OCI-LY7 (cell line): ENCODE results near the gene LSM4. TPM values are rescaled to one million over a fixed set of nuclear protein-coding genes. Genes with fewer than 3 reads are reported as not detected.
A peak's percentile ranks its signal among the peaks of the same experiment; 100 is the strongest.

ENCODE experiments used
- BruUV-seq: library from RNA; stranded (reverse); fragments of 400-500 nt; replicated peaks from 2 replicates; lab custom pipeline; 2021; lab: Mats Ljungman, UMichigan
- CTCF ChIA-PET: fragments of 300-600 bp; sonication (Branson Sonifier 250); formaldehyde crosslinking; loops from one replicate; lab custom pipeline; 2022; ENCODE audit warnings: antibody characterized with exemption; ENCODE audit not compliant: unreplicated experiment; lab: Charles Lee
- POLR2A ChIA-PET: fragments of 300-600 bp; sonication (Branson Sonifier 250); formaldehyde crosslinking; loops from one replicate; lab custom pipeline; 2022; ENCODE audit warnings: antibody characterized with exemption; lab: Charles Lee
- DNase-seq: peaks from one replicate; pipeline ENCODE4 v3.0.0-alpha.2; 2015; ENCODE audit warnings: low spot score
- H2AFZ ChIP-seq: fragments of 200-600 bp; sonication (generic), shearing (Covaris generic); 2 replicates; pipeline ENCODE4 v1.6.1; 2014; ENCODE audit warnings: mild to moderate bottlenecking, antibody characterized with exemption, low read length, moderate library complexity
- H3K27ac ChIP-seq: fragments of 200-600 bp; sonication (generic); 2 replicates; pipeline ENCODE4 v1.5.1; 2014; ENCODE audit warnings: mixed run types, low read depth, mild to moderate bottlenecking, moderate library complexity, low read length, inconsistent platforms; ENCODE audit not compliant: poor library complexity, severe bottlenecking
- H3K36me3 ChIP-seq: fragments of 200-600 bp; sonication (generic); 2 replicates; pipeline ENCODE4 v1.6.1; 2014; ENCODE audit warnings: mild to moderate bottlenecking, antibody characterized with exemption, low read length, moderate library complexity, mixed read lengths; ENCODE audit not compliant: insufficient read depth
- H3K4me1 ChIP-seq: fragments of 200-600 bp; sonication (generic); 2 replicates; pipeline ENCODE4 v1.5.1; 2014; ENCODE audit warnings: mild to moderate bottlenecking, low read length; ENCODE audit not compliant: insufficient read depth, poor library complexity, severe bottlenecking
- H3K4me2 ChIP-seq: fragments of 200-600 bp; sonication (generic); 2 replicates; pipeline ENCODE4 v1.6.1; 2014; ENCODE audit warnings: mild to moderate bottlenecking, low read length
- H3K4me3 ChIP-seq: fragments of 200-600 bp; sonication (generic); 2 replicates; pipeline ENCODE4 v1.5.1; 2014; ENCODE audit warnings: mild to moderate bottlenecking, low read depth, low read length; ENCODE audit not compliant: poor library complexity, severe bottlenecking
- H3K79me2 ChIP-seq: fragments of 200-600 bp; sonication (generic); 2 replicates; pipeline ENCODE4 v1.6.1; 2016; ENCODE audit warnings: low read depth, mild to moderate bottlenecking, low read length, moderate library complexity, mixed read lengths; ENCODE audit not compliant: insufficient read depth
- H3K9me2 ChIP-seq: fragments of 200-600 bp; sonication (generic); 2 replicates; pipeline ENCODE4 v1.6.1; 2016; ENCODE audit warnings: mild to moderate bottlenecking, low read length, mixed read lengths; ENCODE audit not compliant: insufficient read depth
- H3K9me3 ChIP-seq: fragments of 200-600 bp; sonication (generic); 2 replicates; pipeline ENCODE4 v1.6.1; 2014; ENCODE audit warnings: mild to moderate bottlenecking, mixed run types, low read length, mixed read lengths
- H4K20me1 ChIP-seq: fragments of 200-600 bp; sonication (generic); 2 replicates; pipeline ENCODE4 v1.6.1; 2014; ENCODE audit warnings: mild to moderate bottlenecking, antibody characterized with exemption, low read length, moderate library complexity, mixed read lengths; ENCODE audit not compliant: insufficient read depth
- CTCF ChIP-seq: fragments of 200-600 bp; sonication (generic); conservative IDR thresholded peaks from 2 replicates; pipeline ENCODE4 v1.5.1; 2014; ENCODE audit warnings: mild to moderate bottlenecking, antibody characterized with exemption, low read length, moderate library complexity, mixed read lengths
- EZH2phosphoT487 ChIP-seq: fragments of 200-600 bp; sonication (generic); IDR thresholded peaks from 2 replicates; pipeline ENCODE4 v1.6.1; 2018; ENCODE audit warnings: low read depth, borderline replicate concordance, mild to moderate bottlenecking, mixed run types, antibody characterized with exemption, low read length, moderate library complexity, mixed read lengths
- intact Hi-C: fragments of 100-400 bp; cut with micrococcal nuclease; formaldehyde crosslinking; loops from one replicate; pipeline ENCODE4 v1.10.0; 2022; ENCODE audit not compliant: unreplicated experiment
- total RNA-seq, 2 experiments: library from RNA; depleted of rRNA in 1 of 2; stranded (reverse); fragments of >200 nt in 1 of 2; shearing (Covaris generic) in 1 of 2; gene quantifications; 2 replicates each; pipeline ENCODE4 v1.2.3, GENCODE V29; 2014 to 2022

The LSM4 gene
- total RNA-seq, 2 experiments from 2014 or later, result 232 to 451 TPM

GRCh38 chr19:18291590-18292461, 31.1 kb downstream of the LSM4 start:
- CTCF ChIA-PET, result interaction anchor here (0.8 to 1.4 kb wide), 2 partner anchors 11 to 12 kb away, joined by 3 to 4 read pairs; no protein-coding TSS in a partner anchor
- H3K9me3 ChIP-seq, result no peaks in the 10 kb centered on the region
- DNase-seq, result peak; percentile 81
- intact Hi-C loops, result loop anchor here (1.0 kb wide), 2 partner anchors 11 to 12 kb away; partner anchors contain the start of gene JUND
- POLR2A ChIA-PET, result interaction anchor here (1.1 to 3.1 kb wide), 6 partner anchors 11 to 110 kb away, joined by 3 to 38 read pairs (median 7); partner anchors contain the start of genes JUND and LSM4
- peak overlapping the region; percentile 87 for H3K4me2 ChIP-seq
- no peaks in the 10 kb centered on the region for H3K36me3 ChIP-seq
- H3K9me2 ChIP-seq, result no peaks in the 10 kb centered on the region
- TF ChIP-seq CTCF (no peak), EZH2phosphoT487 (no peak)
- peak overlapping the region; percentile 73 for H3K4me3 ChIP-seq
- H3K4me1 ChIP-seq, result peaks cover 57% of the 10 kb centered on the region
- BruUV-seq, result no TSS peak
- no peaks in the 10 kb centered on the region for H3K79me2 ChIP-seq
- H3K27ac ChIP-seq, result peak overlapping the region; percentile 59
- H2AFZ ChIP-seq, result peak overlapping the region; percentile 83
- H4K20me1 ChIP-seq, result no peaks in the 10 kb centered on the region

- intact Hi-C loops, result loop anchor here (1.0 kb wide), 1 partner anchor 13 kb away; no protein-coding TSS in a partner anchor
- H2AFZ ChIP-seq, result peak overlapping the region; percentile 83; the same call in 1 of the 2 replicates
- H4K20me1 ChIP-seq, result no peaks in the 10 kb centered on the region
- no peaks in the 10 kb centered on the region for H3K9me3 ChIP-seq
- ChIA-PET CTCF (no interaction called here), POLR2A (interaction anchor here (0.7 to 3.1 kb wide), 2 partner anchors 8 to 10 kb away, joined by 3 to 38 read pairs; partner anchors contain the start of gene JUND)
- H3K4me2 ChIP-seq, result peak overlapping the region; percentile 87
- peak overlapping the region; percentile 73 for H3K4me3 ChIP-seq
- H3K27ac ChIP-seq, result peak overlapping the region; percentile 59
- TF ChIP-seq CTCF (no peak), EZH2phosphoT487 (no peak)
- no peaks in the 10 kb centered on the region for H3K9me2 ChIP-seq
- H3K36me3 ChIP-seq, result no peaks in the 10 kb centered on the region
- no peaks in the 10 kb centered on the region for H3K79me2 ChIP-seq
- H3K4me1 ChIP-seq, result peaks cover 57% of the 10 kb centered on the region
- DNase-seq, result no peak
- BruUV-seq, result no TSS peak
These were observed 31.8 kb downstream of the LSM4 start for GRCh38 chr19:18291019-18291524.
